Jurkat, Clone E6-1 (cell line): ENCODE data around the gene ADGRB2.
A peak's percentile ranks its signal among the peaks of the same experiment; 100 is the strongest.
"Not testable (repeated sequence)": the region's sequence is repeated elsewhere in the genome, so short reads cannot be mapped to it uniquely, and the experiment has no call there.

ENCODE experiments used
- DNase-seq: peaks from one replicate; pipeline ENCODE4 v3.0.0-alpha.2; 2011; ENCODE audit warnings: low read depth, low spot score
- H3K4me3 ChIP-seq: 2 replicates; pipeline ENCODE4 v1.5.1; 2011; ENCODE audit warnings: mild to moderate bottlenecking, low read length, control low read depth, moderate library complexity

ADGRB2 gene

DNA sequence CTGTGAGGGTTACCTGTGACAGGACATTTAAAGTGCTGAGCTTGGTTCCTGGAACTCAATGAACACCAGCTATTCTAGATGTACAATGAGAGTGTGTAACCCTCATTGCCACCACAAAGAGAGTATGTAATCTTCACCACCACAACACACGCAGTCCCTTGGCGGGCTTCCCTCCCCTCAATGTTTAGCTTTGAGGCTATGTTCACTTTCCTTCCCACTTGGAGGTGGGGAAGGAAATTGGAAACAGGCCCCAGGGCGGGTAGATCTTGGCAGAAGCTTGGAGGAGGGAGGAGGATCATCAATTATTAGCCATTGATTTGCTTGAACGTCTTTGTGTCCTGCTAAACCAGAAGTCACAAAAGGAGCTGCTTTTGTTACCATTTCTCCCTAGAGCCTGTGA, 52.1 kb downstream of the ADGRB2 start:
- no peak overlapping the region for H3K4me3 ChIP-seq
- DNase-seq: no peak

DNA sequence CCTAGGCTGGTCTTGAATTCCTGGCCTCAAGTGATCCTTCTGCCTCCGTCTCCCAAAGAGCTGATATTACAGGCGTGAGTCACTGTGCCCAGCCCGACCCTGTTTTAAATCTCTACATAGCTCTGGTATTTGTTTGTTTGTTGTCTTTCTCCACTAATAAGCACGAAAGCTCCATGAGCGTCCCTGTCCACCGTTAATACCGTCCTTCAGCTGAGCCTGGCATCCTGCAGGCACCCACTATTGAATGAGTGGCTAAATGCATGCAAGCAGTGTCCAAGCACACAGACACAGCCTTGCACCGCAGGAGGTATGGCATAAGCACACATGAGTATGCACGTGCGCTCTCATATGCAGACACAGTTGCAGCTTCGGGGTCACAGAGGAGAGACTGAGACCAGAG, 55.8 kb downstream of the ADGRB2 start:
- no peak overlapping the region for H3K4me3 ChIP-seq
- DNase-seq: no peak

- H3K4me3 ChIP-seq: no peak overlapping the region
- DNase-seq: no peak
These were observed 56.4 kb downstream of the ADGRB2 start for GRCh38 chr1:31707711-31708110.

- DNase-seq: not testable (repeated sequence)
These were observed 57.0 kb downstream of the ADGRB2 start for GRCh38 chr1:31707059-31707600.

DNA sequence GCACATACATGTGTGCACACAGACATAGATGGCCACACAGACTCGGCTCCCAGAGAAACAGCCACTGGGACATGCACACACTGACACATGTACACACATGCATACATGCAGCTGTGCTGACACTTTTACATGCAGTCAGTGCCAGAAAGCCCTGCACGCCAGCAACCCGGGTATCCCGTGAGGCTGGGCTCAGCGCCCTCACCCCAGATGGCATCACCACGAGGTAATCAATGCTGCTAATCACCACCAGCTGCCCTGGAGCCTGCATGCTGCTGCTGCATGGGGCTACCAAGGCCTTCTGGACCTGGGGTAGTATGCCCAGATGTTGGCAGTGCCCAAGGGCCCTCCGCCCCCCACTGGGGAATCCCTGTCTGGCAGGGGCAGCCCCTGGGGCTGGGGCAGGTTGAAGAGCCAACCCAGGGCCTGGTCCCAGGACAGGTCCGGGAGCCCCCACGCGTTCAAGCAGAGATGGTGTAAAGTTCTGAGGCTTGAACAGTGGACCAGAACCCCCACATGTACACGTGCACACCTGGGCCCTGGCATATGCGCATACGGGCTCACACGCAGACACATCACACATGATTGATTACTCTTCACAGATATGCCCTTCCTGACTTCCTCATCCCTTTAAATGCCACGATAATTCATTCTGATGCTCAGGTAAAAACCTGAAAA, 57.6 kb downstream of the ADGRB2 start:
- H3K4me3 ChIP-seq: no peak overlapping the region
- no peak for DNase-seq

More at GRCh38 chr1:31707059-31707600, 57.0 kb downstream of the ADGRB2 start:
- not testable (repeated sequence) for H3K4me3 ChIP-seq

- H3K4me3 ChIP-seq: no peak overlapping the region
- DNase-seq: peak; percentile 40
These were observed 58.9 kb downstream of the ADGRB2 start for GRCh38 chr1:31705080-31705866.

DNA sequence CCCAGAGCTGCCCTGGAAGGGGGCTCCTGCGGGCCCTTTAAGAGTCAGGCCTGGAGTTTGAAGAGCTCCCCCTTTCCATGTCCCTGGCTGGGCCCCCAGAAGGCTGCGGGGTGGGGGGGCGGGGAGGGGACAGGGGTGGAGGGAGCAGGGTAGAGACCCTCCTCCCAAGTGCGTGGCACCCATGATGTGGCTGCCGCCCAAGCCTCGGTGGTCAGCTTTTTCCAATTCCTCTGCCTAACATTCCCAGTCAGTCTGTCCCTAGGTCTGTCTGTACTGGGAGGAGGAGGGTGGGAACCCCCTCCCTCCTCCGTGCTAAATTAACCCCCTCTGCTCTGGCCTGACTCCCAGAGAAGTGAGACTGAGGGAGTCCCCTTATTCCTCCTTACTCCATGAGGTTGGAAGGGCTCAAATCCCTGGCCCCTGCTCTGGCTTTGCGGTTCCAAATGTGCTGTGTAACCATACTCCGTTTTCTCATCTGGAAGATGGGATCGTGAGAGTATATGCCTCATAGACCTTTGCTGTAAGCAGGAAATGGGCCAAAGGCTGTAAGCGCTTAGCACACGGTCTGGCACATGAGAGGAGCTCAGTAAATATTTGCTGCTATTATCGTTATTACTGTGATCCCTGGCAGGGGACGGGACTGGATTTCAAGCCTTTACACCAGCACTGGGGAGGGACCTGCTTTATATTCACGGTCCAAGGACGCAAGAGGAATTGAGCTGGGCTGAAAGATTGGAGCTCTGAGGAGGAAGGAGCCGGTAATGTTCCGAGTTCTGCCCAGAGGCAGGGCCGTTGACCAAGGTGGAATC, 59.7 kb downstream of the ADGRB2 start:
- no peak overlapping the region for H3K4me3 ChIP-seq
- DNase-seq: no peak

DNA sequence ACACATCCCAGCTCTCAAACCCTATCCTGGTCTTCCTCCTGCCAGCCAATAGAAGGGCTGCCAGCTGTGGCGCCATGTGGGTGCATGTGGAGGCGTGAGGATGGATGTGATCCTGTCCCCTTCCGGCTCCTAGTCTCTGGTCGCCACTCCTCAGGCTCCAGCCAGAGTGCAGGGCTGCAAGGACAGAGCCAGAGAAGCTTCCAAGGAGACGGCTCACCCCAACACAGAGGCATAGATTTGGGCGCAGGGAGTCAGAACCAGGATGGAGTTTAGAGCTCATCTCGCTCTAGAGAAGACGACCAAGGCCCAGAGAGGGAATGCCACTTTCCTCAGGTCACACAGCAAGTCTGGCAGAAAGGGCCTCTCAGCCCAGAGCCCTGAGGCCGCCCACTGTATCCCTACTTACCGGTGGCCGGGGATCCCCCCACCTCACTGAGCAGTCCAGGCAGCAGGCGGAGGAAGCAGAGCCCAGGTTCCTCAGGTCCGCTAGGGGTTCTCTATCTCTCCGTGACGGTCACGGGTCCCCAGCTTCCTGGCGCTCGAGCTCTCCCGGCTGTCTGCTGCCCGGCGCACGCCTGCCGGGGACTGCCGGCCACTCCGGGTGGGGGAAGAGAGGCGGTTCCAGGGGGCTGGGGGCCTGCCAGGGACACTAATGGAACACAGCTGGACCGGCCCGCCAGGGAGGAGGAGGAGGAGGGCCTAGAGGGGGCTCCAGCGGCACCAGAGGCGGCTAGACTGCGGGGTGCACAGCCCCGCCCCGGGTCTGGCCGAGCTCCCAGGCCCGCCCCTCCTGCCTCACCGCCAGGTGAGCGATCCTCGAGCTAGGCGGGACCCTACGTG, 60.5 kb downstream of the ADGRB2 start, which contains the start of gene COL16A1:
Gene COL16A1 (minus strand): TSS at position 587 of the 840 bp plus-strand sequence. CDS start 1,824 bp downstream, outside the sequence.
- DNase-seq: no peak

DNA sequence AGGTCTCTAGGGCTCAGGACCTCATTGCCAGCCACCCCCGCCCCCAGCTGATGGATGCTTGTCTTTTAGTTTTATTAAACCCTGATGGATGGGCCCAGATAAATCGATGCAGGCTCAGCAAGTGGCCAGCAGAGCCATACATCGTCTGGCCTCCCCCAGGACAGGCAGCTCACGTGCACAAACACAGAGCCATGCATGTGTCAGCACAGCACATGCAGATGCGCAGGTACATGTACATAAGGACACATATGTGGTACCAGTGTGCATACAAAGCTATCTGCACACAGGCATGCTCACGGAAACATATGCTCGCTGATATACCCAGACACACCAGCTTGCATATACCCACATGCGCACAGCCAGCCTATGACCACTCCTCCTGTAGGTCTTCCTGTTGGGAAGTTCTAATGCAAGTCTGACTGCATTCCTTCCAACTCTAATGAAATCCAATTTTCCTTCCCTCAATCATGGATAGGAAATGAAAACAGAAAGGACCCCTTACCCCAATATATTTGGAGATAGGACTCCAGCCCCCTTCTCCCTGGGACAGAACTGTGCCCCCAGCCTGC, 61.2 kb downstream of the ADGRB2 start:
- no peak overlapping the region for H3K4me3 ChIP-seq
- DNase-seq: no peak

More for the DNA sequence above, 60.5 kb downstream of the ADGRB2 start, which contains the start of gene COL16A1:
- no peak within 1 kb of the TSS for H3K4me3 ChIP-seq

GRCh38 chr1:31701091-31701736, 62.9 kb downstream of the ADGRB2 start:
- DNase-seq: no peak
- no peak overlapping the region for H3K4me3 ChIP-seq

- no peak for DNase-seq
- H3K4me3 ChIP-seq: no peak overlapping the region
These were observed 63.6 kb downstream of the ADGRB2 start for GRCh38 chr1:31700468-31701090.

- no peak overlapping the region for H3K4me3 ChIP-seq
- peak; percentile 49 for DNase-seq
These were observed 64.7 kb downstream of the ADGRB2 start for GRCh38 chr1:31699341-31699891.

- H3K4me3 ChIP-seq: no peak overlapping the region
- DNase-seq: no peak
These were observed 66.7 kb downstream of the ADGRB2 start for GRCh38 chr1:31697369-31697984.

DNA sequence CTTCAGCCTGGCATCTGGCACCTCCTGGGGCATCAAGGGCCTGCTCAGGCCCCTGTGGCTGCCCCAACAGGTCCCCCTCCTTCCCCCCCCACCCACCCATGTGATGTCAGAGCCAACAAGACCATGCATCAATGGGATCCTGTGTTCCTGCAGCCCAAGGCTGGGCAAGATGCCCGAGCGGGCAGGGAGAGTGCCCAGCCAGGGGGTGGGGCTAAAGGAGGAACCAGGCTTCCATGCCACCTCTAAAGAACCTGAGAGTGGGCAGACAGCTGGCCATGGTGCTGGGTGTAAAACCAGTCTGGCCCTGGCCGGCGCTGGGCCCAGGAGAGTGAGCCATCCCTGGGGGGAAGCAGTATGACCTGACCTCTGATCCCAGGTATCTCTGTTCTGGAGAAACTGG, 67.9 kb downstream of the ADGRB2 start:
- no peak for DNase-seq
- no peak overlapping the region for H3K4me3 ChIP-seq

- no peak for DNase-seq
- H3K4me3 ChIP-seq: no peak overlapping the region
These were observed 68.8 kb downstream of the ADGRB2 start for GRCh38 chr1:31695327-31695726.

GRCh38 chr1:31694964-31695313, 69.2 kb downstream of the ADGRB2 start:
- no peak for DNase-seq
- no peak overlapping the region for H3K4me3 ChIP-seq
